AG09319 (cell line): ENCODE data around the gene ASF1B.

Source experiments
- DNase-seq: peaks from one replicate; pipeline ENCODE4 v3.0.0-alpha.2; 2010; ENCODE audit warnings: low read depth; ENCODE audit errors: extremely low read depth
- CTCF ChIP-seq: IDR thresholded peaks from 2 replicates; pipeline ENCODE4 v1.5.1; 2011; ENCODE audit warnings: low read depth, mild to moderate bottlenecking, inconsistent platforms, low read length, moderate library complexity

The ASF1B gene

GRCh38 chr19:14102756-14103155 lies 33.6 kb downstream of the ASF1B start:
- TF ChIP-seq CTCF = no peak
- no peak for DNase-seq

GRCh38 chr19:14102102-14102696 lies 34.2 kb downstream of the ASF1B start:
- no peak for TF ChIP-seq CTCF
- DNase-seq = no peak

- no peak for TF ChIP-seq CTCF
- DNase-seq = no peak
Measured at GRCh38 chr19:14101003-14101545, 35.3 kb downstream of the ASF1B start.

- no peak; the same call in 1 of the 2 replicates for TF ChIP-seq CTCF
- DNase-seq = no peak
Measured at GRCh38 chr19:14097532-14098151, 38.7 kb downstream of the ASF1B start.

- DNase-seq = no peak
- TF ChIP-seq CTCF = no peak
Measured at GRCh38 chr19:14096272-14096992, 40.0 kb downstream of the ASF1B start.

- TF ChIP-seq CTCF = no peak
- DNase-seq = no peak
Measured at GRCh38 chr19:14094854-14095253, 41.5 kb downstream of the ASF1B start.
